Endothelial cell of umbilical vein (primary cell): Measurements from ENCODE around the gene AHRR. TPM values are rescaled to one million over a fixed set of nuclear protein-coding genes. Genes with fewer than 3 reads are reported as not detected.
"Not testable (repeated sequence)": the region's sequence is repeated elsewhere in the genome, so short reads cannot be mapped to it uniquely, and the experiment has no call there.

Experiments
- BruUV-seq: library from RNA; stranded (reverse); fragments of 400-500 nt; replicated peaks from 2 replicates; lab custom pipeline; 2021; lab: Mats Ljungman, UMichigan
- CTCF ChIA-PET: fragments of 300-600, 350-600 bp; sonication (Branson Sonifier 250); formaldehyde crosslinking; loops from one replicate; lab custom pipeline; 2021; ENCODE audit warnings: antibody characterized with exemption, inconsistent platforms; lab: Charles Lee
- POLR2A ChIA-PET: fragments of 300-600, 350-600 bp; sonication (Branson Sonifier 250); formaldehyde crosslinking; loops from one replicate; lab custom pipeline; 2021; ENCODE audit warnings: antibody characterized with exemption, inconsistent platforms; lab: Charles Lee
- DNase-seq: peaks from one replicate; pipeline ENCODE4 v3.0.0-alpha.2; 2011; ENCODE audit warnings: low read depth, low spot score
- FAIRE-seq: peaks from 2 replicates; lab custom pipeline; 2011; peaks lifted over from hg19 to GRCh38; lab: Jason Lieb, UNC
- H2AFZ ChIP-seq: 2 replicates; pipeline ENCODE4 v1.6.0; 2012; ENCODE audit warnings: low read depth, low read length, control low read depth, inconsistent platforms
- H3K27ac ChIP-seq: 2 replicates; pipeline ENCODE4 v1.5.1; 2011; ENCODE audit warnings: low read depth, mild to moderate bottlenecking, control low read depth, low read length, moderate library complexity; ENCODE audit not compliant: insufficient read depth
- H3K27me3 ChIP-seq, 2 experiments: 2 replicates each; pipeline versions ENCODE4 v1.6.0 to v1.6.1; 2011; ENCODE audit warnings: low read length in 2 of 2, mixed read lengths in 1 of 2; ENCODE audit not compliant: control insufficient read depth in 2 of 2, insufficient read depth in 2 of 2
- H3K36me3 ChIP-seq, 2 experiments: 2 replicates in 1 of 2; 3 replicates in 1 of 2; pipeline ENCODE4 v1.5.1; 2011; ENCODE audit warnings: low read length in 2 of 2, mild to moderate bottlenecking in 1 of 2, moderate library complexity in 1 of 2; ENCODE audit not compliant: control insufficient read depth in 2 of 2, insufficient read depth in 2 of 2; ENCODE audit errors: extremely low read depth in 1 of 2
- H3K4me1 ChIP-seq: 3 replicates; pipeline ENCODE4 v1.5.1; 2011; ENCODE audit warnings: mild to moderate bottlenecking, low read length; ENCODE audit not compliant: control insufficient read depth, insufficient read depth; ENCODE audit errors: extremely low read depth
- H3K4me2 ChIP-seq: 2 replicates; pipeline ENCODE4 v1.6.1; 2011; ENCODE audit warnings: low read length, control low read depth, mixed read lengths; ENCODE audit not compliant: insufficient read depth
- H3K4me3 ChIP-seq, 3 experiments: fragments of 200-600 bp in 1 of 3; sonication (generic), shearing (Covaris generic) in 1 of 3; replicated peaks in 1 of 3; 2 replicates each; pipeline ENCODE4 v1.5.1; 2011 to 2016; ENCODE audit warnings: control low read depth in 3 of 3, low read length in 3 of 3, mild to moderate bottlenecking in 2 of 3, inconsistent platforms in 1 of 3, low read depth in 1 of 3, moderate library complexity in 1 of 3; ENCODE audit not compliant: insufficient read depth in 1 of 3
- H3K79me2 ChIP-seq: 2 replicates; pipeline ENCODE4 v1.6.0; 2012; ENCODE audit warnings: low read length, inconsistent platforms; ENCODE audit not compliant: control insufficient read depth, insufficient read depth
- H3K9ac ChIP-seq: replicated peaks from 2 replicates; pipeline ENCODE3; 2011; ENCODE audit warnings: low read length, control low read depth; ENCODE audit not compliant: insufficient read depth; ENCODE audit errors: extremely low read depth
- H3K9me1 ChIP-seq: replicated peaks from 3 replicates; pipeline ENCODE4 v1.6.0; 2011; ENCODE audit warnings: mild to moderate bottlenecking, low read length; ENCODE audit not compliant: control insufficient read depth, insufficient read depth; ENCODE audit errors: extremely low read depth
- H3K9me3 ChIP-seq: replicated peaks from 2 replicates; pipeline ENCODE4 v1.5.1; 2012; ENCODE audit warnings: low read length, inconsistent platforms; ENCODE audit not compliant: control insufficient read depth, insufficient read depth
- H4K20me1 ChIP-seq: replicated peaks from 2 replicates; pipeline ENCODE3; 2011; ENCODE audit warnings: mild to moderate bottlenecking, low read length; ENCODE audit not compliant: control insufficient read depth, insufficient read depth; ENCODE audit errors: extremely low read depth
- EZH2 ChIP-seq: IDR thresholded peaks from 2 replicates; pipeline ENCODE4 v1.6.1; 2012; ENCODE audit warnings: borderline replicate concordance, low read depth, mild to moderate bottlenecking, moderate library complexity, low read length, inconsistent platforms; ENCODE audit not compliant: severe bottlenecking
- FOS ChIP-seq: IDR thresholded peaks from 2 replicates; pipeline ENCODE4 v1.6.1; 2011; ENCODE audit warnings: mild to moderate bottlenecking, low read length, moderate library complexity, borderline replicate concordance; ENCODE audit not compliant: insufficient read depth
- GATA2 ChIP-seq: IDR thresholded peaks from 2 replicates; pipeline ENCODE4 v1.7.0; 2011; ENCODE audit warnings: low read depth, mild to moderate bottlenecking, moderate library complexity, mixed read lengths, low read length; ENCODE audit not compliant: insufficient read length, insufficient read depth
- JUN ChIP-seq: IDR thresholded peaks from 2 replicates; pipeline ENCODE4 v1.6.1; 2011; ENCODE audit warnings: borderline replicate concordance, low read depth; ENCODE audit not compliant: insufficient read length, insufficient read depth
- MYC ChIP-seq: IDR thresholded peaks from one replicate; pipeline ENCODE4 v1.6.1; 2011; ENCODE audit warnings: mild to moderate bottlenecking, low read depth, low read length
- POLR2A ChIP-seq: IDR thresholded peaks from 2 replicates; pipeline ENCODE4 v1.6.1; 2012; ENCODE audit warnings: low read depth, mild to moderate bottlenecking, control low read depth, low read length
- POLR2AphosphoS5 ChIP-seq: IDR thresholded peaks from 2 replicates; pipeline ENCODE4 v1.6.1; 2012; ENCODE audit warnings: low read depth, mild to moderate bottlenecking, control low read depth, low read length, moderate library complexity; ENCODE audit not compliant: insufficient read depth
- dilution Hi-C: fragments of 300-500 bp; cut with MboI; formaldehyde crosslinking; loops from one replicate; pipeline ENCODE4 v1.15.0; 2019; ENCODE audit warnings: low sequenced_read_pairs; ENCODE audit not compliant: extremely low pct_ligation_motif_present
- intact Hi-C: fragments of 100-400 bp; cut with micrococcal nuclease; formaldehyde crosslinking; loops from one replicate; pipeline ENCODE4 v1.10.0; 2022
- polyA plus RNA-seq, 4 experiments: library from polyadenylated mRNA; depleted of rRNA in 3 of 4; stranded (reverse) in 3 of 4; unstranded in 1 of 4; fragments of >200 nt; gene quantifications; 2 replicates each; pipeline versions ENCODE4 v1.2.1 to v1.2.3, GENCODE V29; 2011 to 2012; ENCODE audit warnings: missing spikeins in 1 of 4
- total RNA-seq: library from RNA; stranded (reverse); gene quantifications from 2 replicates; pipeline ENCODE4 v1.2.3, GENCODE V29; 2021
- TF ChIP-seq, protein P1 (sequence below), 2 donors: IDR thresholded peaks; 1 replicate in 1 of 2; 2 replicates in 1 of 2; pipeline ENCODE4 v1.5.1; 2011; ENCODE audit warnings: low read length in 2 of 2, mild to moderate bottlenecking in 2 of 2, moderate library complexity in 2 of 2, control low read depth in 1 of 2, inconsistent platforms in 1 of 2, low read depth in 1 of 2; ENCODE audit not compliant: insufficient read depth in 1 of 2; ENCODE audit errors: extremely low read depth in 1 of 2
- TF ChIP-seq, protein P2 (sequence below): IDR thresholded peaks from 2 replicates; pipeline ENCODE4 v1.6.1; 2011; ENCODE audit not compliant: insufficient read depth, insufficient read length

The AHRR gene
- total and polyA plus RNA-seq, 2 donors (not counting 3 experiments of a cell fraction or from before 2014, with no cell fraction given) = 3.1 to 7.3 TPM

DNA sequence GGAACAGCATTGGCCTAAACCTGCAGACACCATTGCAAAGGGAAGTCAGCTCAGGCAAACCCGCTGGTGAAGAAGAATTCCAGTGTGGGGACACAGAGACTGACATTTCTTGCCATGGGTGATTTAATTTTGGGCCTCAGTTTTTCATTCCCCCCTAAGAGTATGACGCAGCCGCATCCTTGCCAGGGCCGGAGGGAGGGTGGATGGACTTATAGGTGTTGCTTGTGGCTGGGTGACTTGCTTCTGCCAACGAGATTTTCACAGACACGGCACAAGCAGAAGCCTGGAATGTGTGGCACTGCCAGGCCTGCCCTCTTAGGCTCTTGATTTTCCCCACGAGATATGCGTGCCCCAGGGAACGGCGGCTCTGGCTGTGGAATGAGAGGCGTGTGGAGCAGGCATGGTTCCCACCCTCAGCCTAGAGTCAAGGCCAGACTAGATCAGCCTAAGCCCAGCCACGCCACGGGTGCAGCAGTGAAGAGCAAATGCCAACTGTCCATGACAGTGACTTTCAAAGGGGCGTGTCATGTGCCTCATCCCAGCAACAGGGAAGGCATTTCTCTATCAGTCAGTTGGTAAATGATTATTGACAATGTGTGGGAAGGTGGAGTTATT, 42.4 kb upstream of the AHRR start:
- H3K9me1 ChIP-seq, POLR2A ChIA-PET, dilution Hi-C loops, H3K27ac ChIP-seq, CTCF ChIA-PET, H3K4me2 ChIP-seq, H3K9me3 ChIP-seq, BruUV-seq, H3K27me3 ChIP-seq, H3K36me3 ChIP-seq, DNase-seq, FAIRE-seq, H3K9ac ChIP-seq, H4K20me1 ChIP-seq, intact Hi-C loops, H2AFZ ChIP-seq, H3K4me1 ChIP-seq, H3K4me3 ChIP-seq: not testable (repeated sequence)
- H3K79me2 ChIP-seq = peaks cover 71% of the 10 kb centered on the region

DNA sequence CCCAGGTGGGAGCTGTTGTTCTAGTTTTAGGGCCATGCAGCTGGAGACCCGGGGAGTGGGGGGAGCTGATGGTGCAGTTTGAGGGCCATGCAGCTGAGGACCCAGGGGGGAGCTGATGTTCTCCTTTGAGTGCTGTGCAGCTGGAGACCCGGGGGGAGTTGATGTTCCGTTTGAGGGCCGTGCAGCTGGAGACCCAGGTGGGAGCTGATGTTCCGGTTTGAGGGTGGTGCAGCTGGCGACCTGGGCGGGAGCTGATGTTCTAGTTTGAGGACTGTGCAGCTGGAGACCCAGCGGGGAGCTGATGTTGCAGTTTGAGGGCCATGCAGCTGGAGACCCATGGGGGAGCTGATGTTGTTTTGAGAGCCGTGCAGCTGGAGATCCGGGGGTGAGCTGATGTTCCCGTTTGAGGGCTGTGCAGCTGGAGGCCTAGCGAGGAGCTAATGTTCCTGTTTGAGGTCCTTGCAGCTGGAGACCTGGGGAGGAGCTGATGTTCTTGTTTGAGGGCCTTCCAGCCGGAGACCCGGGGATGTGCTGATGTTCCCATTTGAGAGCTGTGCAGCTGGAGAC, 35.4 kb upstream of the AHRR start:
- no peaks in the 10 kb centered on the region for H3K4me1 ChIP-seq
- no peaks in the 10 kb centered on the region for H3K9me3 ChIP-seq
- no peak overlapping the region for H3K4me3 ChIP-seq
- TF ChIP-seq POLR2A (no peak), POLR2AphosphoS5 (no peak), MYC (no peak), GATA2 (no peak), JUN (no peak), EZH2 (no peak), FOS (no peak)
- TF ChIP-seq, protein P1, sequence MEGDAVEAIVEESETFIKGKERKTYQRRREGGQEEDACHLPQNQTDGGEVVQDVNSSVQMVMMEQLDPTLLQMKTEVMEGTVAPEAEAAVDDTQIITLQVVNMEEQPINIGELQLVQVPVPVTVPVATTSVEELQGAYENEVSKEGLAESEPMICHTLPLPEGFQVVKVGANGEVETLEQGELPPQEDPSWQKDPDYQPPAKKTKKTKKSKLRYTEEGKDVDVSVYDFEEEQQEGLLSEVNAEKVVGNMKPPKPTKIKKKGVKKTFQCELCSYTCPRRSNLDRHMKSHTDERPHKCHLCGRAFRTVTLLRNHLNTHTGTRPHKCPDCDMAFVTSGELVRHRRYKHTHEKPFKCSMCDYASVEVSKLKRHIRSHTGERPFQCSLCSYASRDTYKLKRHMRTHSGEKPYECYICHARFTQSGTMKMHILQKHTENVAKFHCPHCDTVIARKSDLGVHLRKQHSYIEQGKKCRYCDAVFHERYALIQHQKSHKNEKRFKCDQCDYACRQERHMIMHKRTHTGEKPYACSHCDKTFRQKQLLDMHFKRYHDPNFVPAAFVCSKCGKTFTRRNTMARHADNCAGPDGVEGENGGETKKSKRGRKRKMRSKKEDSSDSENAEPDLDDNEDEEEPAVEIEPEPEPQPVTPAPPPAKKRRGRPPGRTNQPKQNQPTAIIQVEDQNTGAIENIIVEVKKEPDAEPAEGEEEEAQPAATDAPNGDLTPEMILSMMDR (IDR thresholded peaks at IDR 0.05; ENCODE audit: extremely low read depth in 1 of 2, insufficient read depth in 1 of 2, low read depth in 1 of 2, low read length in 2 of 2) = no peak
- TF ChIP-seq, protein P2, sequence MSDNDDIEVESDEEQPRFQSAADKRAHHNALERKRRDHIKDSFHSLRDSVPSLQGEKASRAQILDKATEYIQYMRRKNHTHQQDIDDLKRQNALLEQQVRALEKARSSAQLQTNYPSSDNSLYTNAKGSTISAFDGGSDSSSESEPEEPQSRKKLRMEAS = no peak
- H3K27ac ChIP-seq = no peak overlapping the region
- FAIRE-seq (no peak), DNase-seq (no peak)
- H4K20me1 ChIP-seq = no peaks in the 10 kb centered on the region
- intact Hi-C loops (no loop called here), dilution Hi-C loops (no loop called here)
- H3K36me3 ChIP-seq = peaks cover 0 to 12% of the 10 kb centered on the region in 2 experiments
- ChIA-PET CTCF (interaction anchor here (0.8 to 2.2 kb wide), 5 partner anchors 22 to 160 kb away, joined by 3 to 7 read pairs (median 5); partner anchors contain the start of gene AHRR), POLR2A (no interaction called here)
- H3K4me2 ChIP-seq = no peak overlapping the region
- no TSS peak for BruUV-seq
- H3K27me3 ChIP-seq = no peaks in the 10 kb centered on the region
- H3K9ac ChIP-seq = no peak overlapping the region
- peaks cover 66% of the 10 kb centered on the region for H3K79me2 ChIP-seq
- no peak overlapping the region for H2AFZ ChIP-seq
- no peaks in the 10 kb centered on the region for H3K9me1 ChIP-seq
